Right cardiac atrium (tissue), 5 donors: Measurements from ENCODE around the gene KCNA10. TPM values are rescaled to one million over a fixed set of nuclear protein-coding genes. Genes with fewer than 3 reads are reported as not detected.
"Not testable (repeated sequence)": the region's sequence is repeated elsewhere in the genome, so short reads cannot be mapped to it uniquely, and the experiment has no call there.

Experiments
- ATAC-seq, 2 donors: fragments of 200-7000 bp; cut with Tn5 transposase; one replicate each; pipeline versions ENCODE4 v1.8.0 to v1.9.1; 2020; ENCODE audit warnings: moderate library complexity in 2 of 2, mild to moderate bottlenecking in 1 of 2
- DNase-seq, 3 donors: peaks; one replicate each; pipeline ENCODE4 v3.0.0-alpha.2; 2020
- H3K27ac ChIP-seq: one replicate; pipeline ENCODE4 v1.5.1; 2013; ENCODE audit warnings: mild to moderate bottlenecking, low read length, control low read depth, moderate library complexity
- H3K27me3 ChIP-seq: one replicate; pipeline ENCODE4 v1.6.1; 2013; ENCODE audit not compliant: control insufficient read depth, insufficient read depth
- H3K4me1 ChIP-seq: one replicate; pipeline ENCODE4 v1.6.1; 2013; ENCODE audit warnings: low read length; ENCODE audit not compliant: control insufficient read depth, insufficient read depth
- H3K4me3 ChIP-seq: one replicate; pipeline ENCODE4 v1.5.1; 2013; ENCODE audit warnings: low read length, control low read depth
- H3K9me3 ChIP-seq: one replicate; pipeline ENCODE4 v1.6.1; 2013; ENCODE audit warnings: low read length; ENCODE audit not compliant: control insufficient read depth
- WGBS: extraction: QIAGEN DNeasy Blood & Tissue Kit; methylation state at CpG from one replicate; pipeline ENCODE4 v1.1.7; 2013; 5-methylcytosine and 5-hydroxymethylcytosine counted together
- intact Hi-C, 4 donors: fragments of 100-400 bp; cut with DNase I; formaldehyde crosslinking; loops; one replicate each; pipeline versions ENCODE4 v1.11.0 to v1.14.0; 2022 to 2023
- polyA plus RNA-seq: library from polyadenylated mRNA; stranded (reverse); fragments of 200-250 nt; gene quantifications from one replicate; pipeline ENCODE4 v1.2.3, GENCODE V29; 2013
- total RNA-seq, 4 donors: library from RNA; stranded (reverse); fragmentation: NEBNext Ultra II Directional; extraction: Animal tissue kit (Norgen Biotek cat#: 25700); gene quantifications; one replicate each; pipeline ENCODE4 v1.2.1, GENCODE V29; 2021
- donor health status: healthy with polysubstance abuse.
- donor health status: DM: no; HTN: yes; CAD: no.
- donor health status: DM: no; HTN: no; CAD: no.
- donor health status: DM: no; HTN: yes; CAD: no; lungs with severe emphysema.
- donor health status: DM: yes; HTN: yes; CAD: no.

Gene KCNA10
- total and polyA plus RNA-seq, 5 donors, result not detected

DNA sequence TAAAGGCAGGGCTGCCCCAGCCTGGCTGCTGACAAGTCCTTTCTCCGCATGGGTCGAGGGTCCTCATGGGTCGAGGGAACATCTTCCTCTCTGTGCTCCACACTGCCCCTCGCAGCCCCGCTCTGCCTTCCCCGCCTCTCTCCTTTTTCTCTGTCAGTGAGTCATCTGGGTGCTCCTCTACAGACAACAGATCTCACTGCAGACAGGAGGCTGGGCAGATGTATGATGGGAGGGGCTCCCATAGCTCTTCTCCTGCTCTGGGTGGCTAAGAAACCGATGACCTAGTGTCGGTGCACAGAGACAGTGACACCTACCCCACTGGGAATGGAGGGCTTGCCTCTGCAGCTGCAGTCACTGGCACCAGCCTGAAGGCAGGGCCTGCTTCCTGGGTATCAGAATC lies 5.5 kb downstream of the KCNA10 start:
- 66% methylated on average over 8 of the region's 8 CpGs for WGBS
- H3K27ac ChIP-seq, result no peak overlapping the region
- intact Hi-C loops, result no loop called here
- H3K27me3 ChIP-seq, result no peaks in the 10 kb centered on the region
- no peak overlapping the region for H3K4me3 ChIP-seq
- ATAC-seq, result peak in 1 of 2 donors; percentile 20
- no peak for DNase-seq
- no peaks in the 10 kb centered on the region for H3K9me3 ChIP-seq
- H3K4me1 ChIP-seq, result no peaks in the 10 kb centered on the region

DNA sequence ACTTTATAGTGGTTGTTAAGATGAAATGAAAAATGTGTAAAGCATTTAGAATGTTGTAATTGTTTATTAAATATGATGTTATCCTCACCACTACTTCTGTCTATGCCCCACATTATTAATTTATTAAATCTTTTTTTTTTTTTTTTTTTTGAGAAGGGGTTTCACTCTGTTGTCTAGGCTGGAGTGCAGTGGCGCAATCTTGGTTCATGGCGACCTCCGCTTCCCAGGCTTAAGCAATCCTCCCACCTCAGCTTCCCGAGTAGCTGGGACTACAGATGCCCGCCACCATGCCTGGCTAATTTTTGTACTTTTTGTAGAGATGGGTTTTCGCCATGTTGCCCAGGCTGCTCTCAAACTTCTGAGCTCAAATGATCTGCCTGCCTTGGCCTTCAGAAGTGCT lies 7.5 kb downstream of the KCNA10 start:
- WGBS, result 88% methylated on average over 6 of the region's 6 CpGs
- intact Hi-C loops, result no loop called here

GRCh38 chr1:110510921-110511320 lies 8.1 kb downstream of the KCNA10 start:
- intact Hi-C loops, DNase-seq, H3K4me3 ChIP-seq, H3K4me1 ChIP-seq, H3K27me3 ChIP-seq, ATAC-seq, H3K9me3 ChIP-seq, H3K27ac ChIP-seq: not testable (repeated sequence)
- 85% methylated on average over 5 of the region's 5 CpGs for WGBS

More for the DNA sequence above, 7.5 kb downstream of the KCNA10 start:
- DNase-seq (no peak), ATAC-seq (no peak)
- Histone ChIP-seq H3K4me1 (no peaks in the 10 kb centered on the region), H3K9me3 (no peaks in the 10 kb centered on the region), H3K27me3 (no peaks in the 10 kb centered on the region), H3K27ac (no peak overlapping the region), H3K4me3 (no peak overlapping the region)

DNA sequence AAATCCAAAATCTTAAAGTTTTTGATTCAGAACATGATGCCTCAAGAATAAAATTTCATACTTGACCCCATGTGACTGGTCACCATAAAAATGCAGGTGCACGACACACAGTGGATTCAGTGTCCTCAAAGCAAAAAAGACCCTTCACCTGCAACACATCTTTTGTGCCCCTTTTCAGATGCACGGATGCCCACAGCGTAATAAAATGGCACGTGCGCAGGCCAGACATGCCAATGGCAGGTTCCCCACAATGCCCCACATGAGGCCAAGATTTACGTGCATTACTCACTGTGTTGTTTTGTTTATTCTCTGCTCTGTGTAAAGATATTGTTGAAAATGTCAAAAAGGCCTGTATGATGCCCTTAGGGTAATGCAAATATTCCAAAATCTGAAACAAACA lies 9.3 kb downstream of the KCNA10 start:
- Histone ChIP-seq H3K27me3 (no peaks in the 10 kb centered on the region), H3K4me1 (no peaks in the 10 kb centered on the region), H3K4me3 (no peak overlapping the region), H3K9me3 (no peaks in the 10 kb centered on the region), H3K27ac (no peak overlapping the region)
- ATAC-seq, result no peak
- intact Hi-C loops, result no loop called here
- WGBS, result 93% methylated on average over 6 of the region's 6 CpGs
- no peak for DNase-seq

GRCh38 chr1:110508028-110508940 lies 10.7 kb downstream of the KCNA10 start:
- Histone ChIP-seq H3K9me3 (no peaks in the 10 kb centered on the region), H3K27me3 (no peaks in the 10 kb centered on the region), H3K4me3 (no peak overlapping the region), H3K4me1 (no peaks in the 10 kb centered on the region), H3K27ac (no peak overlapping the region)
- ATAC-seq (peak; percentile 79 to 82), DNase-seq (peak; percentile 59 to 84 (median 78))
- 53% methylated on average over 14 of the region's 14 CpGs for WGBS
- intact Hi-C loops, result no loop called here

DNA sequence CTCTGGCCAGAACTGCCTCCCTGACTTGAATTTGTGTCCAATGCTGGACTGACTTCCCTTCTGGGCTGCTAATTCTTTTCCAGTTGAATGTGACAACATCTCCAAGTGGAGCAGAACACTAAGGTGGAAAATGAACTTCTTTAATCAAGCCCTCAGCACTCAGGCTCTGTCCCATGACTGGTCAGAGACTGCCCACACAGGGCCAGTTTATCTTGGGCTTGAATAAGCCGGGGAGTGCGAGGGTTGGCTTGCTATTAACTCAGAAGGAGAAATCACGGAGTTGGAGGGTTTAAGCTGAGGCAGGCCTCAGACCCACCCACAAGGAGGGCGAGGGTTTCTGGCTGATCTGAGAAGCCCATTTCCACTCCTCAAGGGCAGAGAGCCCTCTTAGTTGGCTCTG lies 12.4 kb downstream of the KCNA10 start:
- no peaks in the 10 kb centered on the region for H3K4me1 ChIP-seq
- H3K9me3 ChIP-seq, result no peaks in the 10 kb centered on the region
- no peak overlapping the region for H3K4me3 ChIP-seq
- no peak for ATAC-seq
- no peak overlapping the region for H3K27ac ChIP-seq
- intact Hi-C loops, result no loop called here
- 59% methylated on average over 4 of the region's 4 CpGs for WGBS
- no peak for DNase-seq
- no peaks in the 10 kb centered on the region for H3K27me3 ChIP-seq

DNA sequence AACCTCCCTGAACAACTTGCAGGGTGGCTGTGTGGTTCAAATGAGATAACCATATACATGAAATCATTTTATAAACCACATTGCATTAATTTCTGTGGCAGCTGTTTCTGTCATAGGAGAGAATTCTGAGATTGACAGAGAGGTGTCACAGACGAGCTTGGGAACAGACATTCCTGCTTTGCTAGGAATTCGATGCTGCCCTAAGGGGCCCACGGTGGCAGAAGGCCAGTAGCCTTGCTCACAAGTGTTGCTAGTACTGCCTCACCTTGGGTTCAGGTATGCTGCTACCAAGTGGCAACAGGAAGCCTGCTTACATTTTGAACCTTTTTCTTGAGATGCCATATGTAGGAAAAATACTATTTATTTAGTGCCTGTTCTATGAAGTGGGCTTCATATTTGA lies 13.4 kb downstream of the KCNA10 start:
- ATAC-seq, result no peak
- intact Hi-C loops, result no loop called here
- H3K4me1 ChIP-seq, result no peaks in the 10 kb centered on the region
- H3K4me3 ChIP-seq, result no peak overlapping the region
- DNase-seq, result no peak
- H3K27ac ChIP-seq, result no peak overlapping the region
- no peaks in the 10 kb centered on the region for H3K9me3 ChIP-seq
- no peaks in the 10 kb centered on the region for H3K27me3 ChIP-seq
- WGBS, result 34% methylated on average over 3 of the region's 3 CpGs

- Histone ChIP-seq H3K9me3 (no peaks in the 10 kb centered on the region), H3K4me3 (no peak overlapping the region), H3K27me3 (no peaks in the 10 kb centered on the region), H3K4me1 (no peaks in the 10 kb centered on the region), H3K27ac (no peak overlapping the region)
- WGBS, result 74% methylated on average over 7 of the region's 7 CpGs
- ATAC-seq (no peak), DNase-seq (no peak)
- intact Hi-C loops, result no loop called here
Observed at GRCh38 chr1:110504226-110504625, 14.7 kb downstream of the KCNA10 start.

DNA sequence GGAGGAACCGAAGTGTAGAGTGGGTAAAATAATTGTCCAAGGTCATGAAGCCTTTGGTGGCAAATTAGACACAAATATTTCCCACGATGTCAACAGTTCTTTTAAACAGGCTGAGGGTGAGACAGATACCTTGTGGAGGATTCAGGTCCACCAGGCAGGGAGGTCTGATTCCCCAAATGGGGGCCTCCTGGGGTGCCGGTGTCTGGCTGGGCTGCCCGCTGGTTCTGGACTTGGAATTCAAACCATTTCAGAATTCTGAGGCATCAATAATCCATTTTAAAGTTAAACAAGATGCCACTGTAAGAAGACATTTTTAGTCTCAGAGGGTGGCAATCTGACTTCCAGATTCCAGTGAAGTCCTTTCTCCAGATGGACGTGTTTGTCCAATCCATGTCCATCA lies 15.5 kb downstream of the KCNA10 start:
- Histone ChIP-seq H3K27ac (no peak overlapping the region), H3K9me3 (no peaks in the 10 kb centered on the region), H3K27me3 (no peaks in the 10 kb centered on the region), H3K4me3 (no peak overlapping the region), H3K4me1 (no peaks in the 10 kb centered on the region)
- WGBS, result 72% methylated on average over 5 of the region's 5 CpGs
- ATAC-seq, result no peak
- intact Hi-C loops, result no loop called here
- no peak for DNase-seq

- no peak for DNase-seq
- Histone ChIP-seq H3K9me3 (no peaks in the 10 kb centered on the region), H3K4me1 (no peaks in the 10 kb centered on the region), H3K27ac (no peak overlapping the region), H3K4me3 (no peak overlapping the region), H3K27me3 (no peaks in the 10 kb centered on the region)
- intact Hi-C loops, result no loop called here
- 74% methylated on average over 8 of the region's 8 CpGs for WGBS
- ATAC-seq, result no peak
Observed at GRCh38 chr1:110502402-110503151, 16.4 kb downstream of the KCNA10 start.

GRCh38 chr1:110501488-110502132 lies 17.4 kb downstream of the KCNA10 start:
- DNase-seq (no peak), ATAC-seq (no peak)
- Histone ChIP-seq H3K27me3 (no peaks in the 10 kb centered on the region), H3K4me3 (no peak overlapping the region), H3K27ac (no peak overlapping the region), H3K4me1 (no peaks in the 10 kb centered on the region), H3K9me3 (no peaks in the 10 kb centered on the region)
- WGBS, result 78% methylated on average over 6 of the region's 6 CpGs
- intact Hi-C loops, result no loop called here
